Measurements from ENCODE around the gene G0S2. TPM values are rescaled to one million over a fixed set of nuclear protein-coding genes. Genes with fewer than 3 reads are reported as not detected.
A peak's percentile ranks its signal among the peaks of the same experiment; 100 is the strongest.

G0S2 gene
- total and polyA plus RNA-seq, 9 donors = 41.5 to 392 (median 77.6) TPM

GRCh38 chr1:209689477-209689876, 14.3 kb downstream of the G0S2 start:
- Histone ChIP-seq H3K27me3 (no peaks in the 10 kb centered on the region), H3K4me1 (ENCODE audit: insufficient read depth) (peaks cover 19% of the 10 kb centered on the region), H3K9me3 (no peaks in the 10 kb centered on the region), H3K4me3 (no peak overlapping the region), H3K27ac (no peak overlapping the region), H3K36me3 (no peaks in the 10 kb centered on the region)
- no peak for TF ChIP-seq CTCF (IDR thresholded peaks at IDR 0.05)
- no peak for TF ChIP-seq POLR2A (IDR thresholded peaks at IDR 0.05)
- no peak for TF ChIP-seq EP300 (IDR thresholded peaks at IDR 0.05)
- DNase-seq = no peak
- WGBS, 3 donors = 60 to 69% (median 64%) methylated on average over 4 of the region's 4 CpGs
- intact Hi-C loops (cut with DNase I) = loop anchor here in 3 of 4 donors (5.0 to 10.0 kb wide), 4 partner anchors 47 to 67 kb away; no protein-coding TSS in a partner anchor

DNA sequence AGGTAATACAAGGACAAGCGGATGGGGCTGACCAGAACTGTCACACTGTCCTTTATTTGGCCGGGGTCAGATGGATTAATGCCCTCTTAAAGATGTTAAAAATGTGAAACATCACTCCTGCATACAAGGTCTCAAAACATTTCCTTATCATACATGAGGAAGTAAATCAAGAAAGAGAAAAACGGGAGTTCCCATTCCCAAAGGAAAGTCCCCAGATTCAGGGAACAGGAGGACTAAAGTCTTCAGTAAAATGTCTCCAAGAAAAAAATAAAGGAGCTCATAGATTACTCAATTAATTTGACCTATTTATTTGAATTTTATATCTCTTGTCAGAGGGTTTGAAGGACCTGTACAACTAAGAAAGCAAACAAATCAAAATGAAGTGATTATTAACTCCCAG, 16.0 kb downstream of the G0S2 start:
- 45 to 54% (median 47%) methylated on average over 3 of the region's 3 CpGs for WGBS, 3 donors
- no peaks in the 10 kb centered on the region for H3K9me3 ChIP-seq
- H3K4me1 ChIP-seq (ENCODE audit: insufficient read depth) = peaks cover 10% of the 10 kb centered on the region
- H3K27me3 ChIP-seq = no peaks in the 10 kb centered on the region
- H3K36me3 ChIP-seq = no peaks in the 10 kb centered on the region
- no peak overlapping the region for H3K4me3 ChIP-seq
- no peak for DNase-seq
- intact Hi-C loops (cut with DNase I) = loop anchor here (5.0 to 10.0 kb wide), 7 partner anchors 44 to 114 kb away; partner anchors contain the start of gene CAMK1G (in 1 of the 4)
- H3K27ac ChIP-seq = no peak overlapping the region
- TF ChIP-seq POLR2A (IDR thresholded peaks at IDR 0.05) (no peak), CTCF (IDR thresholded peaks at IDR 0.05) (no peak), EP300 (IDR thresholded peaks at IDR 0.05) (no peak)

GRCh38 chr1:209692296-209692695, 17.1 kb downstream of the G0S2 start:
- H3K36me3 ChIP-seq = no peaks in the 10 kb centered on the region
- H3K27me3 ChIP-seq = no peaks in the 10 kb centered on the region
- 50 to 69% (median 67%) methylated on average over 4 of the region's 4 CpGs for WGBS, 3 donors
- H3K9me3 ChIP-seq = no peaks in the 10 kb centered on the region
- DNase-seq = no peak
- intact Hi-C loops (cut with DNase I) = loop anchor here (2.0 to 10.0 kb wide), 9 partner anchors 45 to 115 kb away; partner anchors contain the start of gene CAMK1G (in 1 of the 4)
- TF ChIP-seq EP300 (IDR thresholded peaks at IDR 0.05) (no peak), POLR2A (IDR thresholded peaks at IDR 0.05) (no peak), CTCF (IDR thresholded peaks at IDR 0.05) (no peak)
- no peak overlapping the region for H3K4me3 ChIP-seq
- no peak overlapping the region for H3K27ac ChIP-seq
- peaks cover 9% of the 10 kb centered on the region for H3K4me1 ChIP-seq (ENCODE audit: insufficient read depth)

GRCh38 chr1:209692745-209693504, 17.7 kb downstream of the G0S2 start:
- DNase-seq = peak; percentile 79 to 91 (median 82)
- peaks cover 8% of the 10 kb centered on the region for H3K4me1 ChIP-seq (ENCODE audit: insufficient read depth)
- H3K4me3 ChIP-seq = no peak overlapping the region
- H3K36me3 ChIP-seq = no peaks in the 10 kb centered on the region
- H3K9me3 ChIP-seq = no peaks in the 10 kb centered on the region
- TF ChIP-seq CTCF (IDR thresholded peaks at IDR 0.05) (peak; percentile 82 to 86 (median 84)), EP300 (IDR thresholded peaks at IDR 0.05) (no peak)
- intact Hi-C loops (cut with DNase I) = loop anchor here (2.0 to 10.0 kb wide), 9 partner anchors 46 to 116 kb away; partner anchors contain the start of gene CAMK1G (in 1 of the 4)
- H3K27me3 ChIP-seq = no peaks in the 10 kb centered on the region
- WGBS, 3 donors = 0 to 1% (median 1%) methylated on average over 3 of the region's 3 CpGs
- no peak overlapping the region for H3K27ac ChIP-seq

Data from ovary (tissue), 9 donors.